DOHH2 (cell line): ENCODE measurements around the gene KPNB1.

Experiments
- H3F3A ChIP-seq: fragments of 200-600 bp; sonication (generic), shearing (Covaris generic); 2 replicates; pipeline ENCODE4 v1.6.0; 2016; ENCODE audit warnings: antibody characterized with exemption, mild to moderate bottlenecking; ENCODE audit not compliant: control insufficient read depth, insufficient read depth
- H3K27ac ChIP-seq: fragments of 200-600 bp; sonication (generic); 2 replicates; pipeline ENCODE4 v1.5.1; 2014; ENCODE audit warnings: low read depth, mild to moderate bottlenecking, low read length, moderate library complexity
- H3K27me3 ChIP-seq: fragments of 200-600 bp; sonication (generic); 2 replicates; pipeline ENCODE4 v1.6.1; 2014; ENCODE audit warnings: mild to moderate bottlenecking, low read length, mixed read lengths; ENCODE audit not compliant: control insufficient read depth
- H3K36me3 ChIP-seq: fragments of 200-600 bp; sonication (generic); 2 replicates; pipeline ENCODE4 v1.6.1; 2014; ENCODE audit warnings: mild to moderate bottlenecking, low read length, moderate library complexity, mixed read lengths; ENCODE audit not compliant: control insufficient read depth
- H3K4me1 ChIP-seq: fragments of 200-600 bp; sonication (generic); 2 replicates; pipeline ENCODE4 v1.6.1; 2014; ENCODE audit warnings: mild to moderate bottlenecking, low read length, mixed read lengths; ENCODE audit not compliant: control insufficient read depth
- H3K4me2 ChIP-seq: fragments of 200-600 bp; sonication (generic); 2 replicates; pipeline ENCODE4 v1.6.0; 2014; ENCODE audit warnings: mild to moderate bottlenecking, low read length, moderate library complexity
- H3K4me3 ChIP-seq: fragments of 200-600 bp; sonication (generic); 2 replicates; pipeline ENCODE4 v1.5.1; 2014; ENCODE audit warnings: mild to moderate bottlenecking, low read length, mixed read lengths
- H3K79me2 ChIP-seq: fragments of 200-600 bp; sonication (generic); 2 replicates; pipeline ENCODE4 v1.6.1; 2014; ENCODE audit warnings: mild to moderate bottlenecking, low read length, mixed read lengths; ENCODE audit not compliant: control insufficient read depth
- H3K9me2 ChIP-seq: fragments of 200-600 bp; sonication (generic); replicated peaks from 2 replicates; pipeline ENCODE4 v1.6.1; 2014; ENCODE audit warnings: mild to moderate bottlenecking, low read length, mixed read lengths; ENCODE audit not compliant: control insufficient read depth
- H3K9me3 ChIP-seq: fragments of 200-600 bp; sonication (generic); 2 replicates; pipeline ENCODE4 v1.6.1; 2014; ENCODE audit warnings: antibody characterized with exemption, low read length, mixed read lengths; ENCODE audit not compliant: control insufficient read depth, insufficient read depth
- H4K20me1 ChIP-seq: fragments of 200-600 bp; sonication (generic); 2 replicates; pipeline ENCODE4 v1.6.0; 2014; ENCODE audit warnings: low read depth, mild to moderate bottlenecking, antibody characterized with exemption, low read length, moderate library complexity; ENCODE audit not compliant: control insufficient read depth, insufficient read depth
- CTCF ChIP-seq: fragments of 200-600 bp; sonication (generic); IDR thresholded peaks from one replicate; pipeline ENCODE4 v1.5.1; 2014; ENCODE audit warnings: antibody characterized with exemption, mild to moderate bottlenecking, low read depth, low read length; ENCODE audit not compliant: poor library complexity, severe bottlenecking
- EZH2phosphoT487 ChIP-seq: fragments of 200-600 bp; sonication (generic); IDR thresholded peaks from 2 replicates; pipeline ENCODE4 v1.6.1; 2017; ENCODE audit warnings: borderline replicate concordance, mild to moderate bottlenecking, antibody characterized with exemption, low read length, moderate library complexity, mixed read lengths

Gene KPNB1

GRCh38 chr17:47660064-47660492, 10.4 kb downstream of the KPNB1 start:
- TF ChIP-seq CTCF (no peak), EZH2phosphoT487 (no peak)
- peak overlapping the region; percentile 52 for H3K4me2 ChIP-seq
- H3K9me3 ChIP-seq: no peaks in the 10 kb centered on the region
- no peaks in the 10 kb centered on the region for H3K9me2 ChIP-seq
- H3K36me3 ChIP-seq: peaks cover 97% of the 10 kb centered on the region
- peak overlapping the region; percentile 51 for H3K4me3 ChIP-seq
- H3K27me3 ChIP-seq: no peaks in the 10 kb centered on the region
- H3K27ac ChIP-seq: peak overlapping the region; percentile 60
- H3K79me2 ChIP-seq: peaks cover 88% of the 10 kb centered on the region
- peaks cover 50% of the 10 kb centered on the region for H3F3A ChIP-seq
- H3K4me1 ChIP-seq: peaks cover 96% of the 10 kb centered on the region
- peaks cover 35% of the 10 kb centered on the region for H4K20me1 ChIP-seq

- TF ChIP-seq CTCF (peak; percentile 96), EZH2phosphoT487 (no peak)
- Histone ChIP-seq H3K4me1 (peaks cover 57% of the 10 kb centered on the region), H3K9me2 (no peaks in the 10 kb centered on the region), H3F3A (peaks cover 41% of the 10 kb centered on the region), H3K36me3 (peaks cover 92% of the 10 kb centered on the region), H3K9me3 (no peaks in the 10 kb centered on the region), H3K27me3 (no peaks in the 10 kb centered on the region), H3K27ac (peak overlapping the region; percentile 83), H3K4me2 (peak overlapping the region; percentile 73), H4K20me1 (peaks cover 19% of the 10 kb centered on the region), H3K79me2 (peaks cover 73% of the 10 kb centered on the region), H3K4me3 (peak overlapping the region; percentile 56)
Measured at GRCh38 chr17:47663912-47664623, 14.3 kb downstream of the KPNB1 start.

GRCh38 chr17:47664624-47664941, 14.9 kb downstream of the KPNB1 start:
- Histone ChIP-seq H3K27ac (peak overlapping the region; percentile 83; the same call in 1 of the 2 replicates), H3K36me3 (peaks cover 94% of the 10 kb centered on the region), H3K27me3 (no peaks in the 10 kb centered on the region), H3F3A (peaks cover 37% of the 10 kb centered on the region), H3K4me3 (no peak overlapping the region), H3K9me2 (no peaks in the 10 kb centered on the region), H3K79me2 (peaks cover 74% of the 10 kb centered on the region), H4K20me1 (peaks cover 19% of the 10 kb centered on the region), H3K4me1 (peaks cover 53% of the 10 kb centered on the region), H3K9me3 (no peaks in the 10 kb centered on the region), H3K4me2 (peak overlapping the region; percentile 73; the same call in 1 of the 2 replicates)
- TF ChIP-seq CTCF: peak; percentile 22
- no peak for TF ChIP-seq EZH2phosphoT487
